Astrocyte (in vitro differentiated cells and primary cell): ENCODE results near the gene PLPP3. TPM values are rescaled to one million over a fixed set of nuclear protein-coding genes. Genes with fewer than 3 reads are reported as not detected.

Experiments used
- DNase-seq: peaks from one replicate; pipeline ENCODE4 v3.0.0-alpha.2; 2010; ENCODE audit warnings: low read depth
- FAIRE-seq: peaks from 2 replicates; lab custom pipeline; 2011; peaks lifted over from hg19 to GRCh38; lab: Jason Lieb, UNC
- H2AFZ ChIP-seq: 2 replicates; pipeline ENCODE4 v1.6.0; 2012; ENCODE audit warnings: low read depth, low read length, inconsistent platforms
- H3K27ac ChIP-seq: 2 replicates; pipeline ENCODE4 v1.5.1; 2011; ENCODE audit warnings: low read depth, low read length, inconsistent platforms
- H3K27me3 ChIP-seq: 2 replicates; pipeline ENCODE4 v1.6.0; 2011; ENCODE audit warnings: low read length, inconsistent platforms; ENCODE audit not compliant: insufficient read depth
- H3K36me3 ChIP-seq: 2 replicates; pipeline ENCODE4 v1.5.1; 2011; ENCODE audit warnings: low read length, inconsistent platforms; ENCODE audit not compliant: insufficient read depth
- H3K4me1 ChIP-seq: 2 replicates; pipeline ENCODE4 v1.5.1; 2011; ENCODE audit warnings: low read length, inconsistent platforms; ENCODE audit not compliant: insufficient read depth
- H3K4me2 ChIP-seq: 2 replicates; pipeline ENCODE4 v1.6.0; 2012; ENCODE audit warnings: low read length, inconsistent platforms
- H3K4me3 ChIP-seq: 2 replicates; pipeline ENCODE4 v1.5.1; 2011; ENCODE audit warnings: low read depth, mild to moderate bottlenecking, low read length, inconsistent platforms; ENCODE audit not compliant: insufficient read depth
- H3K79me2 ChIP-seq: 2 replicates; pipeline ENCODE4 v1.6.0; 2012; ENCODE audit warnings: mild to moderate bottlenecking, low read length, inconsistent platforms; ENCODE audit not compliant: insufficient read depth
- H3K9ac ChIP-seq: 2 replicates; pipeline ENCODE4 v1.6.0; 2012; ENCODE audit warnings: mild to moderate bottlenecking, low read length, inconsistent platforms
- H3K9me3 ChIP-seq: 2 replicates; pipeline ENCODE4 v1.5.1; 2012; ENCODE audit warnings: low read depth, mild to moderate bottlenecking, low read length, inconsistent platforms; ENCODE audit not compliant: insufficient read depth
- H4K20me1 ChIP-seq: 2 replicates; pipeline ENCODE4 v1.6.0; 2012; ENCODE audit warnings: low read length, inconsistent platforms; ENCODE audit not compliant: insufficient read depth
- H3K27ac Mint-ChIP-seq: one replicate; pipeline ENCODE4 v1.8.0; 2021; ENCODE audit warnings: mild to moderate bottlenecking, mixed read lengths; ENCODE audit not compliant: unreplicated experiment
- H3K27me3 Mint-ChIP-seq: one replicate; pipeline ENCODE4 v1.8.0; 2021; ENCODE audit warnings: low read depth, mixed read lengths; ENCODE audit not compliant: unreplicated experiment
- H3K36me3 Mint-ChIP-seq: one replicate; pipeline ENCODE4 v1.8.0; 2021; ENCODE audit warnings: low read depth, mixed read lengths; ENCODE audit not compliant: unreplicated experiment
- H3K4me1 Mint-ChIP-seq: one replicate; pipeline ENCODE4 v1.8.0; 2021; ENCODE audit warnings: low read depth, mixed read lengths; ENCODE audit not compliant: unreplicated experiment
- H3K4me3 Mint-ChIP-seq: one replicate; pipeline ENCODE4 v1.8.0; 2021; ENCODE audit warnings: mild to moderate bottlenecking, moderate library complexity, mixed read lengths; ENCODE audit not compliant: unreplicated experiment
- H3K9me3 Mint-ChIP-seq: one replicate; pipeline ENCODE4 v1.8.0; 2021; ENCODE audit warnings: mild to moderate bottlenecking, mixed read lengths; ENCODE audit not compliant: unreplicated experiment
- CTCF ChIP-seq: IDR thresholded peaks from 2 replicates; pipeline ENCODE4 v1.5.1; 2011; ENCODE audit warnings: low read depth, mild to moderate bottlenecking, inconsistent platforms, low read length, moderate library complexity; ENCODE audit not compliant: insufficient read depth
- EZH2 ChIP-seq: IDR thresholded peaks from 2 replicates; pipeline ENCODE4 v1.6.1; 2012; ENCODE audit warnings: mild to moderate bottlenecking, low read length, inconsistent platforms; ENCODE audit not compliant: insufficient read depth
- total RNA-seq: library from RNA; stranded (reverse); gene quantifications from 2 replicates; pipeline ENCODE4 v1.2.1, GENCODE V29; 2021

Gene PLPP3
- total RNA-seq, 1 donor from 2014 or later = 2.2 TPM

GRCh38 chr1:56495538-56495937, 83.8 kb downstream of the PLPP3 start:
- no peak overlapping the region for H2AFZ ChIP-seq
- no peak for DNase-seq
- H3K27me3 Mint-ChIP-seq = peaks cover 4% of the 10 kb centered on the region
- no peak overlapping the region for H3K4me3 ChIP-seq
- H3K9ac ChIP-seq = no peak overlapping the region
- H3K4me1 Mint-ChIP-seq = no peaks in the 10 kb centered on the region
- H3K9me3 ChIP-seq = no peaks in the 10 kb centered on the region
- H3K4me3 Mint-ChIP-seq = no peak overlapping the region
- H3K27me3 ChIP-seq = no peaks in the 10 kb centered on the region
- H3K27ac Mint-ChIP-seq = no peak overlapping the region
- H4K20me1 ChIP-seq = no peaks in the 10 kb centered on the region
- FAIRE-seq = no peak
- H3K36me3 ChIP-seq = peaks cover 11% of the 10 kb centered on the region
- TF ChIP-seq CTCF = no peak
- no peaks in the 10 kb centered on the region for H3K79me2 ChIP-seq
- no peaks in the 10 kb centered on the region for H3K9me3 Mint-ChIP-seq
- H3K27ac ChIP-seq = no peak overlapping the region
- H3K36me3 Mint-ChIP-seq = peaks cover 1% of the 10 kb centered on the region
- no peaks in the 10 kb centered on the region for H3K4me1 ChIP-seq
- no peak overlapping the region for H3K4me2 ChIP-seq

GRCh38 chr1:56494306-56494705, 85.1 kb downstream of the PLPP3 start:
- Histone ChIP-seq H3K27me3 (no peaks in the 10 kb centered on the region), H2AFZ (no peak overlapping the region), H3K4me1 (no peaks in the 10 kb centered on the region), H4K20me1 (no peaks in the 10 kb centered on the region), H3K27ac (no peak overlapping the region), H3K79me2 (no peaks in the 10 kb centered on the region), H3K9ac (no peak overlapping the region), H3K9me3 (no peaks in the 10 kb centered on the region), H3K36me3 (peaks cover 11% of the 10 kb centered on the region), H3K4me3 (no peak overlapping the region), H3K4me2 (no peak overlapping the region)
- H3K36me3 Mint-ChIP-seq = peaks cover 1% of the 10 kb centered on the region
- no peak overlapping the region for H3K4me3 Mint-ChIP-seq
- H3K27me3 Mint-ChIP-seq = peaks cover 3% of the 10 kb centered on the region
- FAIRE-seq (no peak), DNase-seq (no peak)
- H3K4me1 Mint-ChIP-seq = no peaks in the 10 kb centered on the region
- H3K9me3 Mint-ChIP-seq = peaks cover 5% of the 10 kb centered on the region
- no peak for TF ChIP-seq EZH2
- TF ChIP-seq CTCF = no peak
- H3K27ac Mint-ChIP-seq = no peak overlapping the region

- no peak for TF ChIP-seq EZH2
- no peak for TF ChIP-seq CTCF
- peaks cover 10% of the 10 kb centered on the region for H3K36me3 ChIP-seq
- no peaks in the 10 kb centered on the region for H3K4me1 ChIP-seq
- H4K20me1 ChIP-seq = no peaks in the 10 kb centered on the region
- H3K27me3 ChIP-seq = no peaks in the 10 kb centered on the region
- no peak for DNase-seq
- peaks cover 3% of the 10 kb centered on the region for H3K27me3 Mint-ChIP-seq
- peaks cover 1% of the 10 kb centered on the region for H3K36me3 Mint-ChIP-seq
- H3K9ac ChIP-seq = no peak overlapping the region
- no peak overlapping the region for H3K4me3 Mint-ChIP-seq
- no peak overlapping the region for H3K4me3 ChIP-seq
- peaks cover 5% of the 10 kb centered on the region for H3K9me3 Mint-ChIP-seq
- no peaks in the 10 kb centered on the region for H3K79me2 ChIP-seq
- H3K27ac Mint-ChIP-seq = no peak overlapping the region
- no peaks in the 10 kb centered on the region for H3K4me1 Mint-ChIP-seq
- no peak overlapping the region for H3K27ac ChIP-seq
- H3K9me3 ChIP-seq = no peaks in the 10 kb centered on the region
- H2AFZ ChIP-seq = no peak overlapping the region
- peak; percentile 34 for FAIRE-seq
- no peak overlapping the region for H3K4me2 ChIP-seq
These were observed 85.5 kb downstream of the PLPP3 start for GRCh38 chr1:56493826-56494225.
